GM18526 (cell line): ENCODE measurements around the gene PLCB1.

Experiments
- POLR2A ChIP-seq: IDR thresholded peaks from 3 replicates; pipeline ENCODE4 v1.6.1; 2011; ENCODE audit not compliant: insufficient read length; ENCODE audit errors: extremely low read depth

The PLCB1 gene

GRCh38 chr20:8212286-8212685 is 80.2 kb downstream of the PLCB1 start:
- TF ChIP-seq POLR2A, result no peak

GRCh38 chr20:8213270-8213669 is 81.2 kb downstream of the PLCB1 start:
- TF ChIP-seq POLR2A, result no peak

GRCh38 chr20:8213831-8214587 is 81.9 kb downstream of the PLCB1 start:
- no peak for TF ChIP-seq POLR2A

- no peak for TF ChIP-seq POLR2A
Observed at GRCh38 chr20:8215361-8215781, 83.3 kb downstream of the PLCB1 start.

DNA sequence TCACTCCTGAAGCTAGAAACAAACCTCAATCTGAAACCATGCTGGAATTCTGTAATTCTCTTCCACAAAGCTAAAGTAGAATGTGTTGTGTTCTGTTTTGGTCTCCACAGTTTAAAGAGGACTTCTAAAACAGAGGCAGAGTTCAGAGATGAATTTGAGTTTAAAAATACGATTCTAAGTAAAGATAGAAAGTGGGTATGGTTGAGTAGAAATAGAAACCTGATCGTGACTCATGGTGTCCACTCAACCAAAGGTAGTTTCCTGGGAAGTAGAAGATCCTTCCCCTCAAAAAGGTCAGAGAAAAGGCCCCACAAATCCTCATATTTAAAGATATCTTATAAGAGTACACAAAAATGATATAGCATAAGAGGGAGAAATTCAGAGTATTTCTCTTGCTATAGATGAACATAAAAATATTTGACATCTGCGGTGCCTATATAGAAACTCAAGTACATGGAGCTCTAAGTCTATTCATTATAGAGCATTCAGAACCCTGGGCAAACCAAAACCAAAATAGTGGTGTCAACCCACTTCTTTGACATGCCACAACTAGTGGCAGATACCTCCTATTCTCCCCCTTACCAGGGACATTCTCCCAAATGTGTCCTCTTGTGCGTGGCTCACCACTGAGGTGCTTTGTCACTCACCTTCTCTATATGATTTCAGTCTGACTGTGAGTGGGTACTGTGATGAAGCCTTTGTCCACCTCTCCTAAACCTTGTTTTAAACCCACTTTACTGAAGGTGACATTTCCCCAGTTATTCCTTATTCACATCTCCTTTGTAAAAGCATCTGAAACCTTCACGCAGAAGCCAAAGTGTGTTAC is 84.5 kb downstream of the PLCB1 start:
- TF ChIP-seq POLR2A, result no peak

GRCh38 chr20:8218861-8219260 is 86.8 kb downstream of the PLCB1 start:
- TF ChIP-seq POLR2A, result no peak

GRCh38 chr20:8219403-8219802 is 87.3 kb downstream of the PLCB1 start:
- no peak for TF ChIP-seq POLR2A

DNA sequence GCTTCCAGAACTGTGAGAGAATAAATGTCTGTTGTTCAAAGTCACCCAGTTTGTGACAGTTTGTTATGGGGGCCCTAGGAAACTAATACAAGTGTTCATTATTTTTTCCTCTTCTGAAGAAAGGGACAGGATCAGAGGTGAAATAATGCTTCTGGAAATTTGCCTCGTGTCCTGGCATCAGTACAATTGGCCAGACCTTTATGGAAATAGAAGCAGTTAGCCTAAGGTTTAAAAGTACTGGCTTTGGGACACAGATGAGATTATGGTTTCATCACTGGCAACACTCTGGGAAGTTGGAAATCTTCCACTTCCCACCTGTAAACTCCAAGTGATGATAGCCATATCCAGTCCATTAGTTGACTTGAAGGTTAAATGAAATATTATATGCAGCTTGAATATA is 88.7 kb downstream of the PLCB1 start:
- TF ChIP-seq POLR2A, result no peak

DNA sequence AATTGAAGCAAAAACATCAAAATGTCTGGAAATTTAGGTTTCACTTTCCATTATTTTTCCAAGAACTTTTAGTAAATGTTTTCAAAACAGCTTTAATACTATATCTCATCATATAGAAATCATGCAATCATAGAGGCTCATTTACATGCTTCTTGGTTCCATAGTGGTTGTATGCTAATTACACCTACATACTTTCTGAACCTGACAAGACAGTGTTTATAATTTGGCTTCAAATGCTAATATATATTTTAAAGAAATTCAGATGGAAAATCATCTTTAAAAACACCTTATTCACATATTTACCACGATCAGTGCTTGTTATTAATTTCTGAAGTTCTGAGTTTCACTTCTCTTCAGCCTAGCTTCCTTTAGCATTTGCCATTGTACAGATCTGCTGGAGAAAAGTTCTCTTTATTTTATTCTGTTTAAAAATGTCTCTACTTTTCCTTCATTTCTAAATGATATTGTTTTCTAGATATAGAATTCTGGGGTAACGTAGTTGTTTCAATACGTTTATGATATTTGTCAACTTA is 89.9 kb downstream of the PLCB1 start:
- TF ChIP-seq POLR2A, result no peak

DNA sequence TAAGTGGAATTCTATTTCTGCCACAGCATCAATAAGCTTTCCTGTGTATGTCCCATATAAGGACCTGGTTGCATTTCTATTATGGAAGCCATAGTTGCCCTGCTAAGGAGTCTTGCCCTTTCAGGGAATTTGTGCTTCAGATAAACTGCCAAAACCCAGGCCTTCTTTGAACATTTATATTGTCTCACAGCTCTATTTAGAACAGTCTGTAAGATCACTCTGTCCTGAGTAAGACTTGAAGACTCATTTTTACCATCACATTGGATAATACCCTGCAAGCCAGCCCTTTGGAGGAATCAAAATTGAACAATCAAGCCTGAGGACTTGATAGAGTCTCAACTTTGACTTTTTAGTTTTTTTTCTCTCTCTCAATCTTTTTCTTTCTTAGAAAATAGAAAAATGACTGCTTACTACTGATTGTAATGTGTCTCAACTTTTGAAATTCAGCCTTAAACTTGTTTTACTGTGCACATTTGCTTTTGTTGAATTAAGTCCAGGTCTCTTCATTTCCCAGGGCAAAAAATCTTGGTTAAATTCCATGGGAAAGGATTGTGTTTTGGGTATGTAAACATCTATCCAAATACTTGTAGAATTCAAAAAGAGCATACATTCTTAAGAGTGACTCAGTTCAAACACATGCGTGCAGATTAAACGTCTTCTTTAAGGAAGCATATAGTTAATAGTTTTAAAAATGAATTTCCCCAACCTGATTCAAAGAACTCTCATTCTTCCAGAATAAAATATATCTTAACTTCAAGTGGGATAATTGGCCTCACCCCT is 91.2 kb downstream of the PLCB1 start:
- no peak for TF ChIP-seq POLR2A

GRCh38 chr20:8225658-8226057 is 93.6 kb downstream of the PLCB1 start:
- TF ChIP-seq POLR2A, result no peak

DNA sequence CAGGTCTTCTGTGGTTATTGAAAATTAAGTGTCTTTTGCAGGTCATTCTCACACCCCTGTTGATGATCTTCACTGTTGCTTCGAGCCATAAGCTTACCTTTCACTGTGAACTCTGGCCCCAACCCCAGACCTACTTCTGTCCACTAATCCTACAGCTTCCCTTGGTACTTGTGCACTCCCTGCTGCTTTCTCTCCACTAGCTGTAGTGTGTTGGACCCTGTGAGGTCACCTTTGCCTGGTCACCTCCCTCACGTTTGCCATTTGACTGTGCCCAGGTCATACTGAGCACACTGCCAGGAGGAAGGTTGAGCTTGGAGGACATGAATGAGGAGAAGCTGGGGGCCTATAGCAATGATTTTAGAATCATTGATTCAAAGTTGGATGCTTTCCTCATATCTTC is 94.0 kb downstream of the PLCB1 start:
- TF ChIP-seq POLR2A, result no peak

GRCh38 chr20:8227293-8227692 is 95.2 kb downstream of the PLCB1 start:
- no peak for TF ChIP-seq POLR2A

DNA sequence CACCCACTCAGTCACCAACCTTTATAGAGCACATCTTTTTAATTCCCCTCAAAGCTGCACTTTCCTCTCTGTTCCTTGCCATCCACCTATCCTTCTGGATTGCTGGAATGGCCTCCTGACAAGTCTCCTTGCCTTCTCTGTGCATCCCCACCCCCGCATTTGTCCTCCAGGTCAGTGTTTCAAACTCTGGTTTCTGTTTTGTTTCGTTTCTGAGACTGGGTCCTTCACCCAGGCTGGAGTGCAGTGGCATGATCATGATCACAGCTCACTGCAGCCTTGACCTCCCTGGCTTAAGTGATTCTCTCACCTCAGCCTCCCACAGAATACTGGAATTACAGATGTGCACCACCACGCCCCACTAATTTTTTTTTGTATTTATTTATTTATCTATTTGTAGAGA is 96.2 kb downstream of the PLCB1 start:
- no peak for TF ChIP-seq POLR2A

DNA sequence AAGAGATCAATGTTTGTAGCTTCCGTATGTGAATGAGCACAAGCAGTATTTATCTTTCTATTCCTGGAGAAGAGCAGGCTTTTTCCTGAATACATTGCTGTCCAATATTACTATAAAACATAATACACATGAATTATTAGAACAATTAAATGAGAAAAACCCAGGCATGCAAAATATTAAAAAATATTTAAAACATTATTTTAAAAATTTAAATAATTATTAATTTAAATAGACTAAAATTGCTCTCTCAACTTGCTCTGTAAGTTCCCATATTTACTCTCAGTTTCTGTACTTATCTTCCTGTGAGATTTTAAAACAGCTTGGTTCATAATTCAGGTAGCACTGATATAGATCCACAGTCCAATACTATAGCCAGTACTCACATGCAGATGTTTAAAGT is 97.0 kb downstream of the PLCB1 start:
- no peak for TF ChIP-seq POLR2A
